ENCODE data around the gene PRLR. TPM values are rescaled to one million over a fixed set of nuclear protein-coding genes. Genes with fewer than 3 reads are reported as not detected.

PRLR gene
- polyA plus RNA-seq, 1 donor from 2014 or later: 0.50 TPM

GRCh38 chr5:35012796-35013195 is 217.5 kb downstream of the PRLR start:
- Histone ChIP-seq H4K20me1 (ENCODE audit: insufficient read depth) (no peaks in the 10 kb centered on the region), H3K9me3 (ENCODE audit: low read length) (no peaks in the 10 kb centered on the region), H3K27ac (ENCODE audit: low read length) (no peak overlapping the region), H3K36me3 (ENCODE audit: insufficient read depth, low read length) (no peaks in the 10 kb centered on the region), H3K9ac (ENCODE audit: low read length) (no peak overlapping the region), H2AFZ (ENCODE audit: low read depth, low read length) (no peak overlapping the region), H3K4me2 (ENCODE audit: low read length) (no peak overlapping the region), H3F3A (ENCODE audit: insufficient read depth, low read length, poor library complexity, severe bottlenecking) (no peaks in the 10 kb centered on the region), H3K27me3 (ENCODE audit: insufficient read depth, low read depth, low read length) (no peaks in the 10 kb centered on the region), H3K9me2 (ENCODE audit: insufficient read depth, low read length) (no peaks in the 10 kb centered on the region), H3K79me2 (replicated peaks; ENCODE audit: insufficient read depth, low read length) (no peaks in the 10 kb centered on the region), H3K4me3 (ENCODE audit: low read length) (no peak overlapping the region)
- no peak for TF ChIP-seq RAD21 (conservative IDR thresholded peaks at IDR 0.05)
- TF ChIP-seq SMC3 (conservative IDR thresholded peaks at IDR 0.05; ENCODE audit: poor library complexity): no peak
- TF ChIP-seq EP300 (conservative IDR thresholded peaks at IDR 0.05; ENCODE audit: poor library complexity, severe bottlenecking): no peak
- TF ChIP-seq EZH2 (IDR thresholded peaks at IDR 0.05; ENCODE audit: borderline replicate concordance, insufficient read depth, low read length, poor library complexity, severe bottlenecking): no peak
- TF ChIP-seq, protein P1, sequence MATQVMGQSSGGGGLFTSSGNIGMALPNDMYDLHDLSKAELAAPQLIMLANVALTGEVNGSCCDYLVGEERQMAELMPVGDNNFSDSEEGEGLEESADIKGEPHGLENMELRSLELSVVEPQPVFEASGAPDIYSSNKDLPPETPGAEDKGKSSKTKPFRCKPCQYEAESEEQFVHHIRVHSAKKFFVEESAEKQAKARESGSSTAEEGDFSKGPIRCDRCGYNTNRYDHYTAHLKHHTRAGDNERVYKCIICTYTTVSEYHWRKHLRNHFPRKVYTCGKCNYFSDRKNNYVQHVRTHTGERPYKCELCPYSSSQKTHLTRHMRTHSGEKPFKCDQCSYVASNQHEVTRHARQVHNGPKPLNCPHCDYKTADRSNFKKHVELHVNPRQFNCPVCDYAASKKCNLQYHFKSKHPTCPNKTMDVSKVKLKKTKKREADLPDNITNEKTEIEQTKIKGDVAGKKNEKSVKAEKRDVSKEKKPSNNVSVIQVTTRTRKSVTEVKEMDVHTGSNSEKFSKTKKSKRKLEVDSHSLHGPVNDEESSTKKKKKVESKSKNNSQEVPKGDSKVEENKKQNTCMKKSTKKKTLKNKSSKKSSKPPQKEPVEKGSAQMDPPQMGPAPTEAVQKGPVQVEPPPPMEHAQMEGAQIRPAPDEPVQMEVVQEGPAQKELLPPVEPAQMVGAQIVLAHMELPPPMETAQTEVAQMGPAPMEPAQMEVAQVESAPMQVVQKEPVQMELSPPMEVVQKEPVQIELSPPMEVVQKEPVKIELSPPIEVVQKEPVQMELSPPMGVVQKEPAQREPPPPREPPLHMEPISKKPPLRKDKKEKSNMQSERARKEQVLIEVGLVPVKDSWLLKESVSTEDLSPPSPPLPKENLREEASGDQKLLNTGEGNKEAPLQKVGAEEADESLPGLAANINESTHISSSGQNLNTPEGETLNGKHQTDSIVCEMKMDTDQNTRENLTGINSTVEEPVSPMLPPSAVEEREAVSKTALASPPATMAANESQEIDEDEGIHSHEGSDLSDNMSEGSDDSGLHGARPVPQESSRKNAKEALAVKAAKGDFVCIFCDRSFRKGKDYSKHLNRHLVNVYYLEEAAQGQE (IDR thresholded peaks at IDR 0.05; ENCODE audit: borderline replicate concordance): no peak

GRCh38 chr5:35012365-35012764 is 217.9 kb downstream of the PRLR start:
- no peaks in the 10 kb centered on the region for H3F3A ChIP-seq (ENCODE audit: insufficient read depth, low read length, poor library complexity, severe bottlenecking)
- H3K9me3 ChIP-seq (ENCODE audit: low read length): no peaks in the 10 kb centered on the region
- no peak overlapping the region for H3K27ac ChIP-seq (ENCODE audit: low read length)
- TF ChIP-seq EZH2 (IDR thresholded peaks at IDR 0.05; ENCODE audit: borderline replicate concordance, insufficient read depth, low read length, poor library complexity, severe bottlenecking) (no peak), MXI1 (conservative IDR thresholded peaks at IDR 0.05; ENCODE audit: poor library complexity, severe bottlenecking) (no peak), POLR2AphosphoS5 (IDR thresholded peaks at IDR 0.05) (no peak), EP300 (conservative IDR thresholded peaks at IDR 0.05; ENCODE audit: poor library complexity, severe bottlenecking) (no peak), TAF1 (IDR thresholded peaks at IDR 0.05; ENCODE audit: low read depth) (no peak), RAD21 (conservative IDR thresholded peaks at IDR 0.05) (no peak), SMC3 (conservative IDR thresholded peaks at IDR 0.05; ENCODE audit: poor library complexity) (no peak), CTCF (IDR thresholded peaks at IDR 0.05; ENCODE audit: poor library complexity, severe bottlenecking) (no peak)
- TF ChIP-seq, protein P1 (IDR thresholded peaks at IDR 0.05; ENCODE audit: borderline replicate concordance): no peak
- no peak overlapping the region for H3K4me2 ChIP-seq (ENCODE audit: low read length)
- H3K9me2 ChIP-seq (ENCODE audit: insufficient read depth, low read length): no peaks in the 10 kb centered on the region
- H3K79me2 ChIP-seq (replicated peaks; ENCODE audit: insufficient read depth, low read length): no peaks in the 10 kb centered on the region
- no peaks in the 10 kb centered on the region for H3K27me3 ChIP-seq (ENCODE audit: insufficient read depth, low read depth, low read length)
- no peaks in the 10 kb centered on the region for H4K20me1 ChIP-seq (ENCODE audit: insufficient read depth)
- H3K36me3 ChIP-seq (ENCODE audit: insufficient read depth, low read length): no peaks in the 10 kb centered on the region
- no peak overlapping the region for H2AFZ ChIP-seq (ENCODE audit: low read depth, low read length)
- H3K9ac ChIP-seq (ENCODE audit: low read length): no peak overlapping the region
- no peak overlapping the region for H3K4me3 ChIP-seq (ENCODE audit: low read length)

Data from neural cell (in vitro differentiated cells).